NCI-H82 treated with DMSO at 0.1 percent for 48 hours (cell line): ENCODE data around the gene TTYH1.
"Not testable (repeated sequence)": the region's sequence is repeated elsewhere in the genome, so short reads cannot be mapped to it uniquely, and the experiment has no call there.

Source experiments
- DNase-seq: peaks from one replicate; lab custom pipeline; 2025; ENCODE audit not compliant: unreplicated experiment; lab: John Stamatoyannopoulos, UW

Gene TTYH1

GRCh38 chr19:54458648-54459281 is 43.5 kb downstream of the TTYH1 start:
- DNase-seq, result no peak

GRCh38 chr19:54459282-54460229 is 44.3 kb downstream of the TTYH1 start:
- DNase-seq, result no peak

- no peak for DNase-seq
Measured at GRCh38 chr19:54460230-54461005, 45.2 kb downstream of the TTYH1 start.

GRCh38 chr19:54461210-54461609 is 45.9 kb downstream of the TTYH1 start:
- DNase-seq, result no peak

DNA sequence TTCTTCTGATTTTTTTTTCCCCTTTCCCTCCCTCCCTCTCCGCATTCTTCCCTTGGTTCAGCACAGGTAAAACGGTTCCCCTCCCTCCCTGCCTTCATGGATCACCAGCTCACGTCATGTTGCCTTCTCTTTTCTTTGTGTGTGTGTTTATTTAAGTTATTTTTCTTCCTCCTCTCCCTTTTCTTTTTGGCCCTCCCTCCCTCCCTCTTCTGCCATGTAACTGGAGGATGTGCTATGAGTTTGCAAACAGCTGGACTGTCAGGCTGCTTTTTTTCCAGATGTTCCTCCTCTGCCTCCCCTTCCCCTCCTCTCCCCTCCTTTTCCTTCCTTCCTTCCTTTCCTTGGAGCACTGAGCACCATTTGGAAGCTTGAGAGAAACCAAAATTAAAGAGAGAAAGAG is 46.3 kb downstream of the TTYH1 start:
- no peak for DNase-seq

- no peak for DNase-seq
Measured at GRCh38 chr19:54462047-54462654, 46.9 kb downstream of the TTYH1 start.

DNA sequence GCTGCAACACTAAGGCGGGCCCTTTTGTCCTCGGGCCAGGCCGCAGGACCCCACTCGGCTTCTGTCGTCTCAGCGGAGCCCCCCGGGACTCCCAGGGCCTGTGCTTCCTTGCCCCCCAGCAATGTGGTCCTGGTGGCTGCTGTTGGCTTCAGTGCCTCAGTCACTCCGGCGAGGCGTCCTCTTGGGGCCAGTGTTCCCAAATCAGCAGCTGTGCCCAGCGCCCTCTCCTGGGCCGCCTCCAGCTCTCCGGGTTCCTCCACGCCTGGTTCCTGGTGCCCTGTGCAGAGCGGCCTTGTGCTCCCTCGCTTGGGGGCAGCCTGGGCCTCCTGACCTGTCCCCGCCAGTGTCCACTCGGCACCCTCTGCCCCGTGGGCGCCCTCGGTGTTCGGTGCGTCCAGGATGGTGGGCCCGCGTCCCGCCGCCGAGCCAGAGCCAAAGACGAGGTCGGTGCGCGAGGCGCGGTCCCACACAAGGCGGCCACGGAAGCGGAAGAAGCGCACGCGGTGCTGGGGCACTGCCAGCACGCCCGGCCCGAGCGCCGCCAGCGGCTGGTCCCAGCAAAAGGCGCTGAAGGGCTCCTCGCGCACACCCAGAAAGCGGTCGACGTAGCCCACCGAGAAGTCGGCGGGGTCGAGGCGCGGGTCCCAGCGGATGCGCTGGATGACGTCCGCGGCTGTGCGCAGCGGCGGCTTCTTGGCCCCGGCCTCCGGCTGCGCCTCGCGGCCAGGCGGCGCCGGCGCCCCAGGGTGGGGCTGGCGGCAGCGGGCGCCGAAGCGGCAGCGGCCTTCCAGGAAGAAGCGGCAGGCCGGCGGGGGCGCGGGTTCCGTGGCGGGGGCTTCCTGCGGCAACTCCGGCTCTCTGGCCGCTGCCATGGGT is 47.6 kb downstream of the TTYH1 start:
- peak; percentile 1 for DNase-seq

- peak; percentile 85 for DNase-seq
Measured at GRCh38 chr19:54463531-54464043, 48.3 kb downstream of the TTYH1 start, which contains the start of gene LENG9. TSS of gene LENG9 (minus strand) at chr19:54463778. CDS start at chr19:54463526, 252 bp downstream.

GRCh38 chr19:54464044-54464629 is 48.9 kb downstream of the TTYH1 start:
- peak; percentile 77 for DNase-seq

DNA sequence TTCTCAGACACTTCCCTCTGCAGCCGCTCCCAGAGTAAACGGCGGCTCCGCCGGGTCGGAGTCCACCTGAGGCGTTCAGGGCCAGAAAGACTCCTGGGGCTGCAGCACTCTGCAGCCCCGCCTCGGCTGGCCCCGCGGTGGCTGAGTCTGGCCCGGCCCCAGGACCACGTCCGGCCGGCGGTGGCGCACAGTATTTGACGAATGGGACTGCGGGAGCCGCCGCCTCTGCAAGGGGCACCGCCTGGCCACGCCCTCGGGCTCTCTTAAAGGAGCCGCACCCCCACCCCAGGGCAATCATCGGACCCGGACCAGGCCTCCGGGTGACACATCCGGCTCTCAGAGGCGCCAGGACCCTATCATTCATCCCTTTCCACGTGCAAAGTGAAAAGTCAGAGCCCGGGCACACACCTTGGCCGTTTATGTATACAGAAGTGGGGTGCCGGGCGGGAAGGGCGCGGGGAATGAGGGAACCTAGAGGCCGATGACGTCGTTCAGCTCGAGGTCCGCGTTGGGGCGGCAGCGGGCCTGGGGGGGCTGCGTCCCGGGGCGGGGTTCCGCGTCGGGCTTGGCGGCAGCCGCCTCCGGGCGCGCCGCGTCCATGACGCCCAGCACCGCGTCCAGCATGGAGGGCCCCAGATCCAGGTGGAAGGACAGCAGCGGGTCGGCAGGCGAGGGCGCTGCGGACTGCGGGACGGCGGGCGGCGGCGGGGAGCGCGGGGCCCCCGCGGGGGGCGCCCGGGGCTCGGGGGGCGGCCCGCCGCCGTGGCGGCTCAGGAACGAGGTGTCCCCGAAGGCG is 49.6 kb downstream of the TTYH1 start:
- DNase-seq, result peak; percentile 67

DNA sequence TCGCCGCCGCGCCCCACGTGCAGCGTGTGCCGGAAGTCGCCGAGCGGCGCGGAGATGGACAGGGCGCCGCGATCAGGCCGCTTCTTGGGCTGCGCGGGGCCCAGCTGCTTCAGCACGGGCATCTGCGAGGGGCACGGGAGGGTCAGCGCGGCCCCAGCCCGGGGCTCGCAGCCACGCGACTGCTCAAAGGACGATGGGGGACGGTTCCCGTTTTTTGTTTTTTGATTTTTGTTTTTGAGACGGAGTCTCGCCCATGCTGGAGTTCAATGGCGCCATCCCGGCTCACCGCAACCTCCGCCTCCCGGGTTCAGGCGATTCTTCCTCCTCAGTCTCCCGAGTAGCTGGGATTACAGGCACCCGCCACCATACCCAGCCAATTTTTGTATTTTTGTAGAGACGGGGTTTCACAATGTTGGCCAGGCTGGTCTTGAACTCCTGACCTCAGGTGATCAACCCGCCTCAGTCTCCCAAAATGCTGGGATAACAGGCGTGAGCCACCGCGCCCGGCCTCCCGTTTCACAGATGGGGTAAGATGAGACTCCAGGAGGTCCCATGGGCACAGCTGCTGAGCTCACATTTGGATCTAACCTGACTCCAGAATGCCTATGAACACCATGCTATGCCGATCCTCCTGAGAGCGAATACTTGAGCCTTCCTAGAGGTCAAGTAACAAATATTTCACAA is 50.3 kb downstream of the TTYH1 start:
- no peak for DNase-seq

DNA sequence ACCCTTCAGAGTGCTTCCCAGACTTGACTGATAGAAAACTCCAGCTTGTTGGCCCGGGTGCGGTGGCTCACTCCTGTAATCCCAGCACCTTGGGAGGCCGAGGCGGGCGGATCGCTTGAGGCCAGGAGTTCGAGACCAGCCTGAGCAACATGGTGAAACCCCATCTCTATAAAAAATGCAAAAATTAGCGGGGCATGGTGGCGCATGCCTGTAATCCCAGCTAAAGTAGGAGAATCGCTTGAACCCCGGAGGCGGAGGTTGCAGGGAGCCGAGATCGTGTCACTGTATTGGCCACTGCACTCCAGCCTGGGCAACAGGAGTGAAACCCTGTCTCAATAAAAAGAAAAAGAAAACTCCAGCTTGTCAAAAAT is 50.8 kb downstream of the TTYH1 start:
- DNase-seq, result not testable (repeated sequence)

DNA sequence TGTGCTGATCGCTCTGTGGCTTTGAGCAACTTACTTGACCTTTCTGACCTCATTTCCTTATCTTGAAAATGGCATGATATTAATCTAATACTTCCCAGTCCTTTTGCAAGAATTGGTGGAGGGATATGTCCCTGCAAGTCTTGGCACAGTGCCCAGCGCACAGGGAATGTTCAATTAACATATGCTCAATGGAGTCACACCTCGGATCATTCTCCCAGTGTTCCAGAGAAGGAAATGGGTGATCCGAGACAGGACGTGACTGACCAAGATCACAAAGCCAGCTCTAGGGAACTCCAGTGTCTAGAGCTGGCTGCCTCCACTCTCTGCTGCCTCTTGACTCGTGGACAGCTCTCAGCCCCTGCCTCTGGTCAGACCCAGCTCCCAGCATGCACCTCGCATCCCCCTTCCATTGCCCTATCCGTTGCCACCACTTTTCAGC is 54.3 kb downstream of the TTYH1 start:
- DNase-seq, result no peak

DNA sequence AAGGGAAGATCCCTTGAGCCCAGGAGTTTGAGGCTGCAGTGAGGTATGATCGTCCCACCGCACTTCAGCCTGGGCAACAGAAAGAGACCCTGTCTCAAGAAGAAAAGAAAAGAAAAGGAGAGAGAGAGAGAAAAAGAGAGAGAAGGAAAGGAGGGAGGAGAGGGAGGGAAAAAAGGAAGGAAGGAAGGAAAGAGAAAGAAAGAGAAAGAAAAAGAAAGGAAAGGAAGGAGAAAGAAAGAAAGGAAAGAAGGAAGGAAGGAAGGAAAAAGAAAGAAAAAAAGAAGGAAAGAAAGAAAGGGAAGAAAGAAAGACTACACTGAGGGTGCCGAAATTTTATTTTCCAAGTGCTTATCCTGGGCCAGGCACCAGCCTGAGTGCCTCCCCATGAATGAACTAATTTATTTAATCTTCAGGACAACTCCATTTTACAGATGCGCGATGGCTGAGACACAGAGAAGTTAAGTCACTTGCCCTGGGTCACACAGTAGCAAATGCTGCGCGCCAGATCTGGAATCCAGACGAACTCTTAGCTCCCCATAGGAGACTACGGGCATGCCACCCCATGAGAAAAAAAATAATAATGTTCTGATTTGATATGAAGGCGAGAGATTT is 55.1 kb downstream of the TTYH1 start:
- no peak for DNase-seq

GRCh38 chr19:54470991-54471782 is 55.9 kb downstream of the TTYH1 start:
- DNase-seq, result no peak

GRCh38 chr19:54473071-54473891 is 58.0 kb downstream of the TTYH1 start, which contains the start of gene CDC42EP5:
TSS of gene CDC42EP5 (minus strand) at chr19:54473296. CDS start at chr19:54465547, 7,749 bp downstream.
- DNase-seq, result no peak
